ENCODE data around the gene GALR1. TPM values are rescaled to one million over a fixed set of nuclear protein-coding genes. Genes with fewer than 3 reads are reported as not detected.

GALR1 gene
- polyA plus RNA-seq, 1 of the 3 experiments (the other 2 are of a cell fraction) = not detected

DNA sequence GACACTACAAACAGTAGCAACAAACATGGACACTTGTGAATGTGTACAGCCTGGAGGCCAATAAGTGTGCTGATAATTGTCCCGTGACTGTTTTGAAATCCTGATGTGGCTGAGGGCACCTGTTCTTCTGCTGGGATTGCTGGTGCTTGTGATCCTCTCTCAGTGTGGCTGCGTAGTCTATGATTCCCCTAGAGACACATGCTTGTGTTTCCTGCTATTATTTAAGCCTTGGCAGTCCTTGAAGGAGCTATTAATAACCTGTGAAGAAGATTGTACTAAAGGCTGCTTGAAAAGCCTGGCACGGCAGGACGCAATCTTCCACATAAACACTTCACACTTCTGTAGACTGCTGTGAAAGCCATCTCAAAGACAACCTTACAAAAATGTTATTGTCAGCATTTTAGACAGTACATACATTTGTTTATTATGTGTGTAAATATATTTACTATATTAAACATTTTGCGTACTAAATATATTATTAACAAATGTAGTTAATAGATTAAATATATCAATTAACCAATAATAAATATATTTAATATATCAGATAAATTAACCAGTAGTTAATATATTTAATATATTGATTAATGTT is 71.4 kb downstream of the GALR1 start (continued):
- TF ChIP-seq IRF3 (IDR thresholded peaks at IDR 0.05; ENCODE audit: low read depth, low read length) (no peak), FOXJ3 (CRISPR knock-in tag; IDR thresholded peaks at IDR 0.05) (no peak), FOSL2 (IDR thresholded peaks at IDR 0.05; ENCODE audit: borderline replicate concordance, low read depth) (no peak), RAD21 (IDR thresholded peaks at IDR 0.05; ENCODE audit: low read length) (no peak), EP300 (IDR thresholded peaks at IDR 0.05; ENCODE audit: borderline replicate concordance in 1 of 2, low read depth in 1 of 2, low read length in 1 of 2) (no peak)

DNA sequence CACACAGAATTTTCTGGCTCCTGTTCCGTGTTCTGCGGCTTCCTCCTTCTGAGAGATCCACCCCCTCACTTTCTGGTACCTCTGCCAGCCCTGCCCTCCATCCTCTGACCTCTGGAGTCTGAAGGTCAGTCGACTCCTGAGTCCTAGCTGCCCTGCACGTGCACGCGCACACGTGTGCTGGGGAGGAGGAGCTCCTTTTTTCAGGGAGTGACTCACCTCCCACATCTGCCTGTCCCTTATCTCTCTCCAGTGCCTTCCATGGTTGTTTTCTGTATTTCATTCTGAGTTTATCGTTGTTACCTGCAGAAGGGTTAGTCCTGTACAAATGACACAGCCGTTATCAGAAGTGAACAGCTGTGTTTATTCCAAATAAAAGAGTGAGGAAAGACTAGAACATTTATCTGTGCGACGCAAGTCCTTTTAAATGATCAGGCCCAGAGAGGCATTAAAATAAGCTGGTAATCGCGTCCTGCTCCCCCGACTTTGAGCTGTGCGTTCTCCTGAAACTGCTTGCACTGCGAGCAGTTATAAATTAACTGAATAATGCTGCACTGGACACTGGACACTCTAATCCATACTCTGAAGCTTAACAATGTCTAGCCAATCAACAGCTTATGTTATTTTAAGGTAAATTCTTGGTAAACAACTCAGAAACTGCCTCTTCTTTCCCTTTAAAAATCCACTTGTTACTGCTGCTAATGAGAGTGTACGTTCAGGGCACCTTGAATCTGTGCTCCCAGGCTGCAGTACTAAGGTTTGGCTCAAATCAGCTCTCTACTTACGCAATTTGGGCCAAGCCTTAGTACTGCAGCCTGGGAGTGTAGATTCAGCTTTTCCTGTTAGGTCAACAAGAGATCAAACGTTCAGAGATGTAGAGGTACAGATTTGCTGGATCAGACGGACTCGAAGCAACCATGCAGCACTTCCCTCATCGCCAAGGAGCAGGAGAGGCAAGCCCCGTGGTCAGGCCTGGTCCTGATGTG is 72.5 kb downstream of the GALR1 start:
- no peak for TF ChIP-seq MXI1 (IDR thresholded peaks at IDR 0.05; ENCODE audit: low read depth, low read length)
- TF ChIP-seq YY1 (IDR thresholded peaks at IDR 0.05; ENCODE audit: low read depth) = no peak
- no peak for TF ChIP-seq TEAD4 (IDR thresholded peaks at IDR 0.05; ENCODE audit: borderline replicate concordance, insufficient read depth)
- TF ChIP-seq FOSL2 (IDR thresholded peaks at IDR 0.05; ENCODE audit: borderline replicate concordance, low read depth) = no peak
- WGBS (ENCODE audit: low lambda C conversion rate) = 40% methylated on average over 23 of the region's 23 CpGs
- no peaks in the 10 kb centered on the region for H3K79me2 ChIP-seq (ENCODE audit: insufficient read depth)
- POLR2A ChIA-PET = no interaction called here
- no peaks in the 10 kb centered on the region for H3K4me1 ChIP-seq (ENCODE audit: control insufficient read depth in 1 of 2, insufficient read depth in 2 of 2, low read depth in 1 of 2, low read length in 1 of 2)
- no peak overlapping the region for H3K9ac ChIP-seq
- no peaks in the 10 kb centered on the region for H4K20me1 ChIP-seq (ENCODE audit: insufficient read depth)
- H3K9me2 ChIP-seq = no peaks in the 10 kb centered on the region
- no peak overlapping the region for H3K4me3 ChIP-seq (ENCODE audit: low read depth in 2 of 2, low read length in 1 of 2)
- no peaks in the 10 kb centered on the region for H3K36me3 ChIP-seq (replicated peaks in 1 of 2; ENCODE audit: control insufficient read depth in 1 of 2, insufficient read depth in 2 of 2, low read length in 1 of 2)
- H3K4me2 ChIP-seq = no peak overlapping the region
- no peak for DNase-seq
- CTCF ChIA-PET = interaction anchor here (0.7 to 1.4 kb wide), 2 partner anchors 11 to 110 kb away, joined by 4 read pairs; no protein-coding TSS in a partner anchor
- no peaks in the 10 kb centered on the region for H3F3A ChIP-seq (replicated peaks; ENCODE audit: insufficient read depth)
- H2AFZ ChIP-seq (ENCODE audit: low read depth) = no peak overlapping the region
- H3K27ac ChIP-seq (ENCODE audit: low read depth in 2 of 2, low read length in 1 of 2) = no peak overlapping the region
- no peaks in the 10 kb centered on the region for H3K9me3 ChIP-seq
- no peaks in the 10 kb centered on the region for H3K27me3 ChIP-seq (ENCODE audit: insufficient read depth)

DNA sequence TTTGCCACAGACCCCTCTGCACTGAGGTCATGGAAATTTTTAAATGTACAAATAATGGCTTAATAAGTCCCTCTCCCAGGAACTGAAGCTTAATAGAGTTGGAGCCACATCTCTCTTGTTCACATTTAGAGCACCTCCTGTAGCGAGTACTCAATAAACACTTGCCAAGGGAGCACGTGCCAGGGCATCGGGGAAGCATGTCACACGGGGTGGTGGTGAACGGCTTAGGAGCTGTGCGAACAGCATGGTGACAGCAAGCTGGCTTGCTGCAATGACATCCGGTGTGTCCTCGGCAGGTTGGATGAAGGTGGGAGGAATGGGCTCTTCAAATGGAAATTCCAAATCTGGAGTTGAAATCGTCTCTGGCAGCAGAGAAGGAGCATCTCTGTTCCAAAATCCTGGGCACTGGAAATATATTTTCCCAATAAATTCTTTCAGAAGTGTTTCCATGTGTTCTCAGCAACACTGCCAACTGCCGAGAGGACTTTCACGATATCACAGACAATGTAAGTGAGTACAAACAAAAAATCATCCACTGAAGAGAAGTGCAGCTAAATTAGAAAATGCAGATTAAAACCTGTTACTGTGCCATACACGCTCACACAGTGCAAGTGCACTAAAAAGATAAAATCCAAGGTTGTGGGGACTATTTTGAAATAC is 74.1 kb downstream of the GALR1 start:
- POLR2A ChIA-PET = no interaction called here
- Histone ChIP-seq H2AFZ (ENCODE audit: low read depth) (no peak overlapping the region), H3K4me3 (ENCODE audit: low read depth in 2 of 2, low read length in 1 of 2) (no peak overlapping the region), H4K20me1 (ENCODE audit: insufficient read depth) (no peaks in the 10 kb centered on the region), H3K79me2 (ENCODE audit: insufficient read depth) (no peaks in the 10 kb centered on the region), H3K9me3 (no peaks in the 10 kb centered on the region), H3K27me3 (ENCODE audit: insufficient read depth) (no peaks in the 10 kb centered on the region), H3K4me1 (ENCODE audit: control insufficient read depth in 1 of 2, insufficient read depth in 2 of 2, low read depth in 1 of 2, low read length in 1 of 2) (no peaks in the 10 kb centered on the region), H3K9ac (no peak overlapping the region), H3K4me2 (no peak overlapping the region), H3F3A (replicated peaks; ENCODE audit: insufficient read depth) (no peaks in the 10 kb centered on the region), H3K9me2 (no peaks in the 10 kb centered on the region), H3K27ac (ENCODE audit: low read depth in 2 of 2, low read length in 1 of 2) (no peak overlapping the region), H3K36me3 (replicated peaks in 1 of 2; ENCODE audit: control insufficient read depth in 1 of 2, insufficient read depth in 2 of 2, low read length in 1 of 2) (no peaks in the 10 kb centered on the region)
- no peak for TF ChIP-seq YY1 (IDR thresholded peaks at IDR 0.05; ENCODE audit: low read depth)
- no peak for TF ChIP-seq MEF2A (IDR thresholded peaks at IDR 0.05; ENCODE audit: borderline replicate concordance, low read depth)
- TF ChIP-seq TCF12 (IDR thresholded peaks at IDR 0.05) = no peak
- no peak for TF ChIP-seq RAD21 (IDR thresholded peaks at IDR 0.05; ENCODE audit: low read length)
- TF ChIP-seq RFX5 (IDR thresholded peaks at IDR 0.05; ENCODE audit: low read length) = no peak
- no peak for TF ChIP-seq RCOR1 (IDR thresholded peaks at IDR 0.05; ENCODE audit: low read length)
- TF ChIP-seq FOXJ3 (CRISPR knock-in tag; IDR thresholded peaks at IDR 0.05) = no peak
- TF ChIP-seq SIN3A (IDR thresholded peaks at IDR 0.05; ENCODE audit: borderline replicate concordance, low read depth, low read length) = no peak
- no peak for DNase-seq
- 23% methylated on average over 5 of the region's 12 CpGs for WGBS (ENCODE audit: low lambda C conversion rate)
- CTCF ChIA-PET = no interaction called here
